HEK293T (cell line): ENCODE data around the gene RGS21.

Experiments
- CTCF ChIA-PET: fragments of 350-600 bp; formaldehyde crosslinking; extraction: SDS; loops from one replicate; lab custom pipeline; 2021; ENCODE audit warnings: antibody characterized with exemption, inconsistent platforms; lab: Yijun Ruan, JAX
- POLR2A ChIA-PET: fragments of 350-600 bp; formaldehyde crosslinking; extraction: SDS; loops from one replicate; lab custom pipeline; 2020; ENCODE audit warnings: antibody characterized with exemption, inconsistent platforms; lab: Yijun Ruan, JAX
- DNase-seq: peaks from one replicate; pipeline ENCODE4 v3.0.0; 2012; ENCODE audit warnings: mixed read lengths; ENCODE audit errors: extremely low spot score
- ARNT ChIP-seq: fragments of 450-650 bp; IDR thresholded peaks from 2 replicates; pipeline ENCODE4 v1.6.1; 2017; ENCODE audit warnings: mild to moderate bottlenecking
- BHLHE40 ChIP-seq: fragments of 450-650 bp; IDR thresholded peaks from 2 replicates; pipeline ENCODE4 v1.6.1; 2016; ENCODE audit warnings: mild to moderate bottlenecking, moderate library complexity, borderline replicate concordance
- CTBP1 ChIP-seq: fragments of 450-650 bp; IDR thresholded peaks from 2 replicates; pipeline ENCODE4 v1.6.1; 2016; ENCODE audit warnings: borderline replicate concordance
- ELF4 ChIP-seq: fragments of 450-650 bp; IDR thresholded peaks from 2 replicates; pipeline ENCODE4 v1.6.1; 2017; ENCODE audit warnings: antibody characterized with exemption
- FOXA1 ChIP-seq: fragments of 450-650 bp; IDR thresholded peaks from 2 replicates; pipeline ENCODE4 v1.6.1; 2016; ENCODE audit warnings: mild to moderate bottlenecking
- FOXK2 ChIP-seq: fragments of 450-650 bp; IDR thresholded peaks from 2 replicates; pipeline ENCODE4 v1.6.1; 2016; ENCODE audit warnings: mild to moderate bottlenecking
- FOXM1 ChIP-seq: fragments of 450-650 bp; IDR thresholded peaks from 2 replicates; pipeline ENCODE4 v1.6.1; 2017; ENCODE audit warnings: mild to moderate bottlenecking, borderline replicate concordance
- HDGF ChIP-seq: fragments of 450-650 bp; IDR thresholded peaks from 2 replicates; pipeline ENCODE4 v1.6.1; 2017; ENCODE audit warnings: antibody characterized with exemption, borderline replicate concordance
- L3MBTL2 ChIP-seq: fragments of 450-650 bp; conservative IDR thresholded peaks from 2 replicates; pipeline ENCODE4 v1.6.1; 2016; ENCODE audit warnings: mild to moderate bottlenecking
- LEF1 ChIP-seq: fragments of 450-650 bp; IDR thresholded peaks from 2 replicates; pipeline ENCODE4 v1.6.1; 2017; ENCODE audit warnings: mild to moderate bottlenecking, borderline replicate concordance
- NFRKB ChIP-seq: fragments of 450-650 bp; IDR thresholded peaks from 2 replicates; pipeline ENCODE4 v1.6.1; 2016; ENCODE audit warnings: mild to moderate bottlenecking, moderate library complexity
- PKNOX1 ChIP-seq: fragments of 450-650 bp; IDR thresholded peaks from 2 replicates; pipeline ENCODE4 v1.6.1; 2016
- SP1 ChIP-seq: fragments of 450-650 bp; IDR thresholded peaks from 2 replicates; pipeline ENCODE4 v1.6.1; 2017
- SUZ12 ChIP-seq: fragments of 450-650 bp; IDR thresholded peaks from 2 replicates; pipeline ENCODE4 v1.6.1; 2016; ENCODE audit warnings: mild to moderate bottlenecking
- TARDBP ChIP-seq: fragments of 450-650 bp; IDR thresholded peaks from 2 replicates; pipeline ENCODE4 v1.6.1; 2016
- ZNF384 ChIP-seq: fragments of 450-650 bp; IDR thresholded peaks from 2 replicates; pipeline ENCODE4 v1.6.1; 2016

Gene RGS21

GRCh38 chr1:192386051-192386650 lies 69.4 kb downstream of the RGS21 start:
- CTCF ChIA-PET, result no interaction called here
- DNase-seq, result no peak
- POLR2A ChIA-PET, result no interaction called here
- TF ChIP-seq LEF1 (no peak), SUZ12 (no peak), ARNT (no peak), SP1 (no peak), PKNOX1 (no peak), NFRKB (no peak), HDGF (no peak), ELF4 (no peak), FOXA1 (no peak), CTBP1 (no peak), FOXK2 (no peak), TARDBP (no peak), FOXM1 (no peak), ZNF384 (no peak), L3MBTL2 (no peak), BHLHE40 (no peak)

- TF ChIP-seq TARDBP (no peak), HDGF (no peak), SUZ12 (no peak), NFRKB (no peak), SP1 (no peak), ARNT (no peak)
- CTCF ChIA-PET, result no interaction called here
- POLR2A ChIA-PET, result no interaction called here
- no peak for DNase-seq
Measured at GRCh38 chr1:192395211-192395610, 78.4 kb downstream of the RGS21 start.

GRCh38 chr1:192395895-192396294 lies 79.1 kb downstream of the RGS21 start:
- POLR2A ChIA-PET, result no interaction called here
- CTCF ChIA-PET, result no interaction called here
- TF ChIP-seq PKNOX1, result no peak
- no peak for TF ChIP-seq HDGF
- TF ChIP-seq FOXK2, result no peak
- no peak for TF ChIP-seq FOXM1
- no peak for TF ChIP-seq SUZ12
- no peak for TF ChIP-seq L3MBTL2
- TF ChIP-seq SP1, result no peak
- no peak for TF ChIP-seq ARNT
- no peak for TF ChIP-seq NFRKB
- no peak for TF ChIP-seq ZNF384
- TF ChIP-seq FOXA1, result no peak
- TF ChIP-seq BHLHE40, result no peak
- TF ChIP-seq ELF4, result no peak
- no peak for TF ChIP-seq TARDBP
- TF ChIP-seq LEF1, result no peak
- no peak for TF ChIP-seq CTBP1
- DNase-seq, result no peak

- no peak for TF ChIP-seq ARNT
- no peak for TF ChIP-seq FOXK2
- no peak for TF ChIP-seq LEF1
- TF ChIP-seq ZNF384, result no peak
- no peak for TF ChIP-seq NFRKB
- TF ChIP-seq ELF4, result no peak
- TF ChIP-seq TARDBP, result no peak
- ChIA-PET POLR2A (no interaction called here), CTCF (no interaction called here)
- no peak for DNase-seq
Measured at GRCh38 chr1:192399161-192399560, 82.4 kb downstream of the RGS21 start.

- POLR2A ChIA-PET, result no interaction called here
- CTCF ChIA-PET, result no interaction called here
- TF ChIP-seq FOXK2 (no peak), LEF1 (no peak), L3MBTL2 (no peak)
- no peak for DNase-seq
Measured at GRCh38 chr1:192401825-192402224, 85.0 kb downstream of the RGS21 start.

GRCh38 chr1:192402571-192402970 lies 85.8 kb downstream of the RGS21 start:
- no peak for TF ChIP-seq CTBP1
- TF ChIP-seq FOXK2, result no peak
- TF ChIP-seq ELF4, result no peak
- TF ChIP-seq ZNF384, result no peak
- TF ChIP-seq SP1, result no peak
- TF ChIP-seq BHLHE40, result no peak
- DNase-seq, result no peak
- ChIA-PET POLR2A (no interaction called here), CTCF (no interaction called here)

- CTCF ChIA-PET, result no interaction called here
- POLR2A ChIA-PET, result no interaction called here
- no peak for DNase-seq
- no peak for TF ChIP-seq SP1
- no peak for TF ChIP-seq BHLHE40
- no peak for TF ChIP-seq ZNF384
- no peak for TF ChIP-seq NFRKB
- no peak for TF ChIP-seq ARNT
- TF ChIP-seq FOXM1, result no peak
- no peak for TF ChIP-seq FOXK2
- no peak for TF ChIP-seq PKNOX1
- TF ChIP-seq TARDBP, result no peak
- TF ChIP-seq SUZ12, result no peak
- no peak for TF ChIP-seq CTBP1
- TF ChIP-seq HDGF, result no peak
- no peak for TF ChIP-seq LEF1
- no peak for TF ChIP-seq L3MBTL2
- no peak for TF ChIP-seq FOXA1
- no peak for TF ChIP-seq ELF4
Measured at GRCh38 chr1:192407206-192407605, 90.4 kb downstream of the RGS21 start.
